CD4-positive, alpha-beta T cell treated with Interleukin-12 subunit alpha and Interleukin-12 subunit beta, for 1 hour (primary cell): ENCODE data around the gene ARSB.
"Not testable (repeated sequence)": the region's sequence is repeated elsewhere in the genome, so short reads cannot be mapped to it uniquely, and the experiment has no call there.

Source experiments
- DNase-seq: peaks from one replicate; pipeline ENCODE4 v3.0.0-alpha.2; 2020

The ARSB gene

GRCh38 chr5:78930721-78931120, 54.4 kb downstream of the ARSB start:
- DNase-seq: no peak

GRCh38 chr5:78929833-78930232, 55.3 kb downstream of the ARSB start:
- no peak for DNase-seq

GRCh38 chr5:78927657-78928282, 57.3 kb downstream of the ARSB start:
- no peak for DNase-seq

GRCh38 chr5:78926252-78926651, 58.9 kb downstream of the ARSB start:
- no peak for DNase-seq

- no peak for DNase-seq
Observed at GRCh38 chr5:78925129-78925876, 59.8 kb downstream of the ARSB start.

GRCh38 chr5:78923622-78923970, 61.5 kb downstream of the ARSB start:
- no peak for DNase-seq

GRCh38 chr5:78922879-78923621, 62.1 kb downstream of the ARSB start:
- no peak for DNase-seq

- no peak for DNase-seq
Observed at GRCh38 chr5:78920604-78921003, 64.5 kb downstream of the ARSB start.

- DNase-seq: no peak
Observed at GRCh38 chr5:78919796-78920195, 65.3 kb downstream of the ARSB start.

- DNase-seq: no peak
Observed at GRCh38 chr5:78916044-78916443, 69.1 kb downstream of the ARSB start.

- no peak for DNase-seq
Observed at GRCh38 chr5:78915170-78915569, 69.9 kb downstream of the ARSB start.

- no peak for DNase-seq
Observed at GRCh38 chr5:78912811-78913210, 72.3 kb downstream of the ARSB start.

GRCh38 chr5:78912085-78912771, 72.9 kb downstream of the ARSB start:
- no peak for DNase-seq

- not testable (repeated sequence) for DNase-seq
Observed at GRCh38 chr5:78909224-78909983, 75.7 kb downstream of the ARSB start.

- no peak for DNase-seq
Observed at GRCh38 chr5:78908173-78909061, 76.7 kb downstream of the ARSB start.

GRCh38 chr5:78907255-78907891, 77.7 kb downstream of the ARSB start:
- DNase-seq: no peak

GRCh38 chr5:78905084-78905938, 79.8 kb downstream of the ARSB start:
- no peak for DNase-seq

GRCh38 chr5:78903861-78904260, 81.2 kb downstream of the ARSB start:
- DNase-seq: no peak

- DNase-seq: no peak
Observed at GRCh38 chr5:78903353-78903752, 81.8 kb downstream of the ARSB start.

- peak; percentile 13 for DNase-seq
Observed at GRCh38 chr5:78899922-78900362, 85.2 kb downstream of the ARSB start.
